DND-41 (cell line): Measurements from ENCODE around the gene PIEZO2.

Experiments used
- ATAC-seq: fragments of 200-7000 bp; cut with Tn5 transposase; 3 replicates; pipeline ENCODE4 v1.9.1; 2021; ENCODE audit warnings: low read depth; ENCODE audit not compliant: insufficient read depth
- DNase-seq: peaks from one replicate; pipeline ENCODE4 v3.0.0-alpha.2; 2020
- H2AFZ ChIP-seq: 2 replicates; pipeline ENCODE4 v1.6.0; 2012; ENCODE audit warnings: low read depth, low read length
- H3K27ac ChIP-seq: 2 replicates; pipeline ENCODE4 v1.5.1; 2012; ENCODE audit warnings: low read length, inconsistent platforms
- H3K27me3 ChIP-seq: fragments of 200-600 bp; sonication (generic); 2 replicates; pipeline ENCODE4 v1.6.0; 2012; ENCODE audit warnings: low read length, mild to moderate bottlenecking, inconsistent platforms; ENCODE audit not compliant: insufficient read depth, poor library complexity
- H3K36me3 ChIP-seq: 2 replicates; pipeline ENCODE4 v1.5.1; 2012; ENCODE audit warnings: low read length, inconsistent platforms; ENCODE audit not compliant: insufficient read depth
- H3K4me1 ChIP-seq: 2 replicates; pipeline ENCODE4 v1.5.1; 2012; ENCODE audit warnings: mild to moderate bottlenecking, low read length; ENCODE audit not compliant: insufficient read depth
- H3K4me2 ChIP-seq: 2 replicates; pipeline ENCODE4 v1.6.0; 2012; ENCODE audit warnings: mild to moderate bottlenecking, moderate library complexity, low read length, inconsistent platforms; ENCODE audit not compliant: insufficient read depth
- H3K4me3 ChIP-seq, 2 experiments: fragments of 200-600 bp in 1 of 2; shearing (Covaris generic) in 1 of 2; 2 replicates each; pipeline ENCODE4 v1.5.1; 2012 to 2016; ENCODE audit warnings: inconsistent platforms in 2 of 2, low read length in 2 of 2, mild to moderate bottlenecking in 2 of 2, low read depth in 1 of 2, moderate library complexity in 1 of 2
- H3K79me2 ChIP-seq: 2 replicates; pipeline ENCODE4 v1.6.0; 2012; ENCODE audit warnings: low read length, inconsistent platforms; ENCODE audit not compliant: insufficient read depth
- H3K9ac ChIP-seq: 2 replicates; pipeline ENCODE4 v1.6.0; 2012; ENCODE audit warnings: low read depth, mild to moderate bottlenecking, inconsistent platforms, low read length, moderate library complexity
- H3K9me3 ChIP-seq: 2 replicates; pipeline ENCODE4 v1.5.1; 2012; ENCODE audit warnings: low read length, moderate library complexity, mild to moderate bottlenecking, inconsistent platforms; ENCODE audit not compliant: insufficient read depth, severe bottlenecking
- H4K20me1 ChIP-seq: 2 replicates; pipeline ENCODE4 v1.6.0; 2012; ENCODE audit warnings: low read length; ENCODE audit not compliant: insufficient read depth
- EZH2 ChIP-seq: IDR thresholded peaks from 3 replicates; pipeline ENCODE4 v1.6.1; 2012; ENCODE audit warnings: borderline replicate concordance, low read depth, mild to moderate bottlenecking, moderate library complexity, low read length, inconsistent platforms; ENCODE audit not compliant: severe bottlenecking
- TF ChIP-seq, protein P1 (sequence below): IDR thresholded peaks from 2 replicates; pipeline ENCODE4 v1.5.1; 2012; ENCODE audit warnings: borderline replicate concordance, low read length, moderate library complexity, mild to moderate bottlenecking; ENCODE audit not compliant: poor library complexity, severe bottlenecking; ENCODE audit errors: extremely low read depth

The PIEZO2 gene

DNA sequence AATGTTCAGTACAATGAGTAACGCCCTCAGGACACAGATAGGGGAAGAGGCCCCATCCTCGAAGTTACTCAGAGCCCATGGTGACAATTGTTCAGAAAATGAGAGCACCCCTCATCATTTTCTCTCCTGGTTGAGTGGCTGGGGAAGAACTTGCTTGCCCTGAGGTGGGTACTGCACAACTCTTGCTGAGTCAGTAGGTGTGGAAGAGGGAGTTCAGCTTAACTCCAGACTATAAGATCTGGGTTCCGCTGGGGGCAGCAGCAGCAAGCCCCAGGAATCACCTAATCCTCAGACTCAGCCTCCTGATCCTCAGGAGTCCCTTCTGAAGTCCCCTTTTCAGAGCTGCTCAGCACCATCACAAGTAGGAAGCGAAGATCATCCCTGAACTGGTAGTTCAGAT, 123.7 kb downstream of the PIEZO2 start:
- H3K4me1 ChIP-seq: no peaks in the 10 kb centered on the region
- H3K27me3 ChIP-seq: peaks cover 8% of the 10 kb centered on the region
- H3K4me2 ChIP-seq: no peak overlapping the region
- H3K27ac ChIP-seq: no peak overlapping the region
- no peaks in the 10 kb centered on the region for H3K79me2 ChIP-seq
- TF ChIP-seq, protein P1, sequence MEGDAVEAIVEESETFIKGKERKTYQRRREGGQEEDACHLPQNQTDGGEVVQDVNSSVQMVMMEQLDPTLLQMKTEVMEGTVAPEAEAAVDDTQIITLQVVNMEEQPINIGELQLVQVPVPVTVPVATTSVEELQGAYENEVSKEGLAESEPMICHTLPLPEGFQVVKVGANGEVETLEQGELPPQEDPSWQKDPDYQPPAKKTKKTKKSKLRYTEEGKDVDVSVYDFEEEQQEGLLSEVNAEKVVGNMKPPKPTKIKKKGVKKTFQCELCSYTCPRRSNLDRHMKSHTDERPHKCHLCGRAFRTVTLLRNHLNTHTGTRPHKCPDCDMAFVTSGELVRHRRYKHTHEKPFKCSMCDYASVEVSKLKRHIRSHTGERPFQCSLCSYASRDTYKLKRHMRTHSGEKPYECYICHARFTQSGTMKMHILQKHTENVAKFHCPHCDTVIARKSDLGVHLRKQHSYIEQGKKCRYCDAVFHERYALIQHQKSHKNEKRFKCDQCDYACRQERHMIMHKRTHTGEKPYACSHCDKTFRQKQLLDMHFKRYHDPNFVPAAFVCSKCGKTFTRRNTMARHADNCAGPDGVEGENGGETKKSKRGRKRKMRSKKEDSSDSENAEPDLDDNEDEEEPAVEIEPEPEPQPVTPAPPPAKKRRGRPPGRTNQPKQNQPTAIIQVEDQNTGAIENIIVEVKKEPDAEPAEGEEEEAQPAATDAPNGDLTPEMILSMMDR: no peak
- TF ChIP-seq EZH2: no peak
- no peaks in the 10 kb centered on the region for H3K36me3 ChIP-seq
- H4K20me1 ChIP-seq: no peaks in the 10 kb centered on the region
- H3K9ac ChIP-seq: no peak overlapping the region
- no peak overlapping the region for H2AFZ ChIP-seq
- H3K4me3 ChIP-seq: no peak overlapping the region
- ATAC-seq: no peak
- no peak for DNase-seq
- H3K9me3 ChIP-seq: no peaks in the 10 kb centered on the region

DNA sequence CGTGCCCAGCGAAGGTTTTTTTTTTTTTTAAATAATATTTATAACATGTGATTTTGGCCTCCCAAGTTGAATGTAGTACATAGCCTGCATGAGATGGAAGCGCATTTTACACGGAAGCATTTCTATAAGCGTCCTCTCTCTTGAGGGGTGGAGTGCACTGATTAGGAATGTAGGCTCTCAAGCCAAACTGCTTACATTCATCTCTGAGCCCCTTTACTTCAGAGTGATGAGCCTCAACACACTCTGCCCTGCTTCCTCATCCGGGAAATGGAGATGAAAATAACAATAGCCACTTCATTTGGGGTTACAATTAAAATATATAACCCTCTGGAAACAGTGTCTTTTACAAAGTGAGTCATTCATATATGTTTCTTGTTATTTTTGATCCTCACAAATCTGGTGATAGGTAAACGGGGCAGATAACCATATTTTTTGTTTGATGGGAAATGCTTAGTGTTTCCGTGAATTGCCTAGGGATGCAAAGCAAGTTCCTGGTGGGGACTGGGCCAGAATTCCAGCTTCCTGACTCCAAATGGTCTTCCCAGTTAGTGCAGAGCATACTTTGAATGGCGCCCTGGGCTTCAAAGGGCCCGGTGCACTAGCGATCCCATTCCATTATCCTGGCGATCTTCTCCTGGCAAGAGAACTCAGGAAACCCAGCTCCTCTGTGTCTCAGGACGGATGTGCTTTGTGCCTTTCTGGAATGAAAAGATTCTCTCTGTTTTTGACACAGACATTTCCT, 124.3 kb downstream of the PIEZO2 start:
- Histone ChIP-seq H3K79me2 (no peaks in the 10 kb centered on the region), H3K4me1 (no peaks in the 10 kb centered on the region), H2AFZ (no peak overlapping the region), H3K9me3 (no peaks in the 10 kb centered on the region), H3K4me3 (no peak overlapping the region), H3K9ac (no peak overlapping the region), H3K27me3 (peaks cover 8% of the 10 kb centered on the region), H3K27ac (no peak overlapping the region), H4K20me1 (no peaks in the 10 kb centered on the region), H3K36me3 (no peaks in the 10 kb centered on the region), H3K4me2 (no peak overlapping the region)
- no peak for ATAC-seq
- TF ChIP-seq EZH2: no peak
- TF ChIP-seq, protein P1: no peak
- no peak for DNase-seq

GRCh38 chr18:11021477-11021876, 127.9 kb downstream of the PIEZO2 start:
- H3K27me3 ChIP-seq: no peaks in the 10 kb centered on the region
- H2AFZ ChIP-seq: no peak overlapping the region
- DNase-seq: peak; percentile 8
- TF ChIP-seq, protein P1: no peak
- TF ChIP-seq EZH2: no peak
- no peaks in the 10 kb centered on the region for H3K9me3 ChIP-seq
- no peaks in the 10 kb centered on the region for H3K36me3 ChIP-seq
- H3K9ac ChIP-seq: no peak overlapping the region
- H3K79me2 ChIP-seq: no peaks in the 10 kb centered on the region
- H4K20me1 ChIP-seq: no peaks in the 10 kb centered on the region
- H3K4me1 ChIP-seq: no peaks in the 10 kb centered on the region
- ATAC-seq: peak; percentile 59; the same call in 2 of the 3 replicates
- no peak overlapping the region for H3K4me2 ChIP-seq
- no peak overlapping the region for H3K4me3 ChIP-seq
- H3K27ac ChIP-seq: no peak overlapping the region

DNA sequence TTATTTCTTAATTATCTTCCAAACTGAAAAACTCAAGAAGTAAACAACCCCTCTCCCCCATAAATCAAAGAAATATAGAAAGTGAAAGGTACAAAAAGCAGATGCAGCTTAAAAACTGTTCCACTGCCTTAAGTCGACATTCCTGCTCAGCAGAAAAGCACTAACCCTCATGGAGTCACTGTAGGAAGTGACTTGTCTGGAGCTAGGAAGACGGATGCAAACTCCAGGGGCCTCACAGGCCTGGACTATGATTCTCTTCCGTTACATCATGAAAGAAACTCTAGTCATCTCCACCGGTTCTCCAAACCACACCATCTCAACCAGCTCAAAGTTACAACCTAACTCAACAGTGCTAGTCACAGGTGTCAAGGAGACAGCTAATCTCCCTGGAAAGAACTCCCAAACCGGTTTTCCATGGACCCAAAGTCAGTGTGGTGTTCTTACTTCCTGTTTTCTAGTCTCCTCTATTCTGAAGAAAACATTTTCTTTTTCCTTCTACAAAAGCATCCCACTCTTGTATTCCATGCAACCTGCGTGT, 128.4 kb downstream of the PIEZO2 start:
- no peak overlapping the region for H3K9ac ChIP-seq
- TF ChIP-seq, protein P1: no peak

More for the DNA sequence above, 128.4 kb downstream of the PIEZO2 start:
- Histone ChIP-seq H3K4me3 (no peak overlapping the region), H3K27ac (no peak overlapping the region), H3K27me3 (no peaks in the 10 kb centered on the region), H4K20me1 (no peaks in the 10 kb centered on the region), H3K9me3 (no peaks in the 10 kb centered on the region), H3K4me1 (no peaks in the 10 kb centered on the region), H3K79me2 (no peaks in the 10 kb centered on the region), H2AFZ (0 out of 2 replicates have a peak overlapping the region, but pooled peaks have one; percentile 39), H3K36me3 (no peaks in the 10 kb centered on the region), H3K4me2 (no peak overlapping the region)
- ATAC-seq: no peak
- no peak for DNase-seq
